A673 (cell line): ENCODE measurements around the gene MYF5.

ENCODE experiments used
- EZH2 ChIP-seq: fragments of 200-600 bp; sonication (generic); IDR thresholded peaks from 2 replicates; pipeline ENCODE4 v1.6.1; 2017; ENCODE audit warnings: borderline replicate concordance, low read depth, mild to moderate bottlenecking, mixed read lengths, antibody characterized with exemption, low read length; ENCODE audit not compliant: poor library complexity, severe bottlenecking
- TF ChIP-seq, protein P1 (sequence below): fragments of 300-800, 200-600 bp; sonication (generic); conservative IDR thresholded peaks from 2 replicates; pipeline ENCODE4 v1.5.1; 2017; ENCODE audit warnings: low read depth, mild to moderate bottlenecking, antibody characterized with exemption, low read length, moderate library complexity, mixed read lengths

- TF ChIP-seq EZH2, result no peak
- TF ChIP-seq, protein P1, sequence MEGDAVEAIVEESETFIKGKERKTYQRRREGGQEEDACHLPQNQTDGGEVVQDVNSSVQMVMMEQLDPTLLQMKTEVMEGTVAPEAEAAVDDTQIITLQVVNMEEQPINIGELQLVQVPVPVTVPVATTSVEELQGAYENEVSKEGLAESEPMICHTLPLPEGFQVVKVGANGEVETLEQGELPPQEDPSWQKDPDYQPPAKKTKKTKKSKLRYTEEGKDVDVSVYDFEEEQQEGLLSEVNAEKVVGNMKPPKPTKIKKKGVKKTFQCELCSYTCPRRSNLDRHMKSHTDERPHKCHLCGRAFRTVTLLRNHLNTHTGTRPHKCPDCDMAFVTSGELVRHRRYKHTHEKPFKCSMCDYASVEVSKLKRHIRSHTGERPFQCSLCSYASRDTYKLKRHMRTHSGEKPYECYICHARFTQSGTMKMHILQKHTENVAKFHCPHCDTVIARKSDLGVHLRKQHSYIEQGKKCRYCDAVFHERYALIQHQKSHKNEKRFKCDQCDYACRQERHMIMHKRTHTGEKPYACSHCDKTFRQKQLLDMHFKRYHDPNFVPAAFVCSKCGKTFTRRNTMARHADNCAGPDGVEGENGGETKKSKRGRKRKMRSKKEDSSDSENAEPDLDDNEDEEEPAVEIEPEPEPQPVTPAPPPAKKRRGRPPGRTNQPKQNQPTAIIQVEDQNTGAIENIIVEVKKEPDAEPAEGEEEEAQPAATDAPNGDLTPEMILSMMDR, result no peak
Observed at GRCh38 chr12:80690513-80690912, 26.2 kb upstream of the MYF5 start.
